GM12865 (cell line): Measurements from ENCODE around the gene AK4.

Source experiments
- DNase-seq: peaks from one replicate; pipeline ENCODE4 v3.0.0; 2010; ENCODE audit warnings: low read depth
- H3K4me3 ChIP-seq: 2 replicates; pipeline ENCODE4 v1.5.1; 2011; ENCODE audit warnings: mild to moderate bottlenecking, low read depth, low read length, control low read depth
- CTCF ChIP-seq: IDR thresholded peaks from 2 replicates; pipeline ENCODE4 v1.5.1; 2011; ENCODE audit warnings: low read length, control low read depth, low read depth, inconsistent platforms; ENCODE audit not compliant: insufficient read depth; ENCODE audit errors: missing control alignments

Gene AK4

GRCh38 chr1:65146908-65147423 lies 1.0 kb upstream of the AK4 start:
- peak overlapping the region; percentile 87 for H3K4me3 ChIP-seq
- DNase-seq = no peak
- TF ChIP-seq CTCF = no peak

GRCh38 chr1:65147424-65148177 lies 402 bp upstream of the AK4 start:
- peak; percentile 76 for DNase-seq
- H3K4me3 ChIP-seq = peak overlapping the region; percentile 87
- TF ChIP-seq CTCF = no peak

- DNase-seq = peak; percentile 76
- H3K4me3 ChIP-seq = peak overlapping the region; percentile 87
- no peak for TF ChIP-seq CTCF
Observed at GRCh38 chr1:65148548-65149350, 746 bp downstream of the AK4 start.

- peak overlapping the region; percentile 87 for H3K4me3 ChIP-seq
- TF ChIP-seq CTCF = no peak
- DNase-seq = no peak
Observed at GRCh38 chr1:65149351-65150107, 1.5 kb downstream of the AK4 start.

DNA sequence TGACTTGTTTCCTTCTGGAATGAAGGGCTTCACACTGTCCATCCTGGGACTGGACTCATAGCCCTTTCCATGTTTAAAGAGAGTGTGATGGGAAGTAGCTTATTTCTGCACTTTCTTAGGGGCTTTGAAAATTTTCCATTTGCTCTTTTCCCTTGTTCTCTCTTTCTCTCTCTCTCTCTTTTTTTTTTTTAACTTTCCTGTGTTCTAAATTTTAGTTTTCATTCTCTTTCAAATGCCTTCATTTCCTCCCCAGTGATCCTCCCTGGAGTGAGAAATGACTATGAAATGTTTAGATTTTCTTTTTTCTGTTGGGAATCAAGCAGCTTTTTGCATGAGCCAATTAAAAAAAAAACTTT lies 2.1 kb downstream of the AK4 start:
- no peak for DNase-seq
- H3K4me3 ChIP-seq = peak overlapping the region; percentile 87
- TF ChIP-seq CTCF = no peak

- no peak for DNase-seq
- no peak for TF ChIP-seq CTCF
- H3K4me3 ChIP-seq = peak overlapping the region; percentile 87; the same call in 1 of the 2 replicates
Observed at GRCh38 chr1:65150583-65151263, 2.7 kb downstream of the AK4 start.
